GM19240 (cell line): Measurements from ENCODE around the gene C17orf78.
A peak's percentile ranks its signal among the peaks of the same experiment; 100 is the strongest.
"Not testable (repeated sequence)": the region's sequence is repeated elsewhere in the genome, so short reads cannot be mapped to it uniquely, and the experiment has no call there.

Source experiments
- DNase-seq: peaks from one replicate; pipeline ENCODE4 v3.0.0; 2011; ENCODE audit warnings: low spot score; ENCODE audit not compliant: insufficient read length

C17orf78 gene

GRCh38 chr17:37386462-37386861 lies 10.7 kb downstream of the C17orf78 start:
- DNase-seq, result no peak

DNA sequence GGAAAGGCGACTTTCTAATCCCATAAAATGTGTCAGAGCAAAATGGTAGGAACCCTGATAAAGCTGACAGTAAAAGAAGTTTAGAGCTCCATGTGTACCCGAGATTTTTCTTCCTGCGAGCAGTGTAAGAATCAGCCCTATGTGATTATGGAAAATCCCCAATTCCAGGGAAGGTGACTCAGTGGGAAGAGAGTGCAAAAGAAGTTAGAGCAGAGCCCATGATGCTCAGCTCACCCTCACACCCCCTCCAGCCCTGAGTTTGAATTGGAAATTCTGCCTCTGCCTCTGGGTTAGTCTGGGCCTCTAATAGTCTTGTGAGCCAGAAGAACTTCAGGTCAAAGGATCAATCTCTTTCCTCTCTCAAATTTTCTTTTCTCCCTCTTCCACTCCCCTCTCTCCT lies 12.5 kb downstream of the C17orf78 start:
- DNase-seq, result no peak

DNA sequence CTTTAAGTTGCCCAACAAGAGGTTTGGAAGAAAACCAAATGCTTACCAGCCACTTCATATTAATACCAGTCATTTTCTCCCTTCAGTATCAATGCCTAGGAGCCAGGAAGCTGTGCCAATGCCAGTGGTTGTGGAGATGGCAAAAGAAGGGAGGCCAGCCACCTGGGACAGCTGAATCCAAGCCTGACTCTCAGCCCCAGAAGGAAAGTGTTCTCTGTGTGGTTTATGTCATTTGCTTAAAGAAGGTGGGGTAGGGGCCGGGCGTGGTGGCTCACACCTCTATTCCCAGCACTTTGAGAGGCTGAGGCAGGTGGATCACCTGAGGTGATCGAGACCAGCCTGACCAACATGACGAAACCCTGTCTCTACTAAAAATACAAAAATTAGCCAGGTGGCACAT lies 13.4 kb downstream of the C17orf78 start:
- no peak for DNase-seq

GRCh38 chr17:37391146-37391545 lies 15.4 kb downstream of the C17orf78 start:
- DNase-seq, result no peak

- DNase-seq, result no peak
Measured at GRCh38 chr17:37392024-37392590, 16.3 kb downstream of the C17orf78 start.

DNA sequence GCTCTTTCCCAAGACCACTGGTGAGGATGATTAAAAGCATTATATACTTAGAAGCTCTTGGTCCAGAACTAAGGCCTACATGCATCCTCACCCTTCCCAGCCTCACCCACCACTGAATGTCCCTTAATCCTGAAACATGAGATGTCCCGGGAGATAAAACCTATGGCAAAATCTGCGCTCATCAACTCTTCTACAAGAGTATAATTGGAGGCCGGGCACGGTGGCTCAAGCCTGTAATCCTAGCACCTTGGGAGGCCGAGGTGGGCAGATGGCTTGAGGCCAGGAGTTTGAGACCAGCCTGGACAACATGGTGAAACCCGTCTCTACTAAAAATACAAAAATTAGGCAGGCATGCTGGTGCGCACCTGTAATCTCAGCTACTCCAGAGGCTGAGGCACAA lies 17.6 kb downstream of the C17orf78 start:
- no peak for DNase-seq

DNA sequence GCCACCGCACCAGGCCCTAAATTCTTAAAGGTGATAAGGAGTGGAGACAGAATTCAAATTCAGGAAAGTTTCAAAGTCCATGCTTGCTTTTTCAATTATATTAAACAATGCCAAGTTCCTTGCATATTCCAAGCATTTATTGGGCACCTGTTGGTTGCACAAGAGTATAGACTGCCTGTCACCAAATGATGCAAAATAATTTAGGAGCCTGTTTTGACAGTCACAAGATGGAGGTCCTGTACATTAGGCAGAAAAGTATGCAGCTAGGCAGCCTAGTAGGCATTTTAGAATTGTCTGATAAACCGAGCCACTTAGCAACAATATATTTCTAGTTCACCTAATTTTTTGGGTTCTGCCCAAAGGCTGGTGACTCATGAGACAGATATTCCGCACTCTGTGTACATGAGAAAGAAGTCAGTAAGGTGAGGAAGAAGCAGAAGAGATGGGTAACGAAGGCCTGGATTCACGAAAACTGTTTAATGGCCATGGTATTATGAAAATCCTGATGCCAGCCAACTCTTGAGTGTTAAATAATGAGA lies 23.5 kb downstream of the C17orf78 start:
- no peak for DNase-seq

GRCh38 chr17:37400505-37400904 lies 24.7 kb downstream of the C17orf78 start:
- DNase-seq, result no peak

DNA sequence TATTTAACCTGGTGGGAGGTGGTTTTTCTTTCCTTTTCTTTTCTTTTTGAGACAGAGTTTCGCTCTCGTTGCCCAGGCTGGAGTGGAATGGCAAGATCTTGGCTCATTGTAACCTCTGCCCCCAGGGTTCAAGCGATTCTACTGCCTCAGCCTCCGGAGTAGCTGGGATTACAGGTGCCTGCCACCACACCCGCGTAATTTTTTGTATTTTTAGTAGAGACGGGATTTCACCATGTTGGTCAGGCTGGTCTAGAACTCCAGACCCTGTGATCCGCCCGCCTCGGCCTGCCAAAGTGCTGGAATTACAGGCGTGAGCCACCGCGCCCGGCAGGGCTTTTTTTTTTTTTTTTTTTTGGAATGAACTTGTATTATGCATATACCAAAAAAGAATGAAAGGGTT lies 29.7 kb downstream of the C17orf78 start:
- DNase-seq, result not testable (repeated sequence)

DNA sequence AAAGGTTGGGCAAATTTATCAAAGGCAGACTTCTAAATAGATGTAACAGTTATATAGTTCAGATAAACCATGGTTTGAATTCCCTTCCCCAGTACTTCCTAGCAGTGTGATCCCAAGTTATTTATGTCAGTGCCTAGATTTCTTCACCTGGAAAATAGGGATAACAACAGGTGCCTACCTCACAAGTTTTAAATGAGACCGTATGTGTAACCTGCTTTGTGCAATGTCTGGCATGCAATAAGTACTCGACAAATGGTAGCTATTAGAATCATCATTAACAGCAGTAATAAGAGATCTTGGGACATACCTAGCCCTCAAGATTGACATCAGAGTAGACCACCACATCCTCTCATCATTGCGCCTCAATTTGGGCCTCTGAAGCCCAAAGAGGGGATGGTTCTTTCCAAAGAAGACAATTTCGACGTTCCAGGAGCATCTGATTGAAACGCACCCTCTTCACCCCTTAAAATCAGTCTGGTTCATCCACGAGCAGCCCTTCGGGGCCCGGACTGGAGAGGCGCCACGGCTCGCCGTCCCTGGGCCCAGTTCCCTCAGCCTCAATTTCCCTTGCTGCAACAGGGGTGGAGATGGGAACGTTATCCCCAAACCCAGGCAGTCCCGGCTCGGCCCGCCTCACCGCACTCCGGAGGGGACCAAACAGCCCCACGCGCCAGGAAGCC lies 30.3 kb downstream of the C17orf78 start:
- DNase-seq, result no peak

DNA sequence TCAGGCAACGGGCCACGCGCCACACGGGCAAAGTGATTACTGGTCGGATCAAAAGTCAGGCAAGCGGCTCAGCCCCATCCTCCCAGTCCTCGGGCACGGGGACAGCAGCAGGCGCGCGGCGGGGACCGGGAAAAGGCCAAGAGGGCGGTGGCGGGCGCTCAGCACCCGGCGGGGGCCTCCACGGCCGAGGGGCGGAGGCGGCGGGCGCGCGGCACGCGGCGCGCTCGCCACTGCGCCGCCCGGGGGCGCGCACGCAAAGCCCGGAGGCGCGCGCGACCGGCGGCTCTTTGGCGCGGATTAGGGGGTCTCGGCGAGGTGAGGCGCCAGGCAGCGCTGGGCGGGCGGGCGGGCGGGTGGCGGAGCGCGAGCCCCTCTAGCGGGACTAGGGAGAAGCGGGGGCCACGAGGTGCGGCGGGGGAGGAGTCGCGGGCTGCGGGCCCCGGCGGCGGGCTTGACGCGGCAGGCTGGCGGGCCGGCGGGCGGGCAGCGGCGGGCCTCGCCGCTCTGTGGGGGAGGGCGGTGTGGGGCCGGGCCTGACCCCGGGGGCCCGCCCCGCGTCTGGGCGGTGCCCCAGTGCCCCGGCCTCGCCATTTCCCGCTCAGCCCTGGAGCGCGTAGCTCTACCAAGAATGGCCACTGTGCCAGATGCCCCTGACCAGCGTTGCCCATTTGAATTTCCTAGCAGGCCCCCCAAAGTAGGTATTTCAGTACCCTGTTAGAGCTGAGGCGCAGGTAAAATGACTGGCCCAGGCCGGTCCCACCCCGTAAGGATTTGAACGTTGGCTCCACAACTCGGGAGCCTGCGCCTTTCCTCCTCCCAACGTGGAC lies 31.1 kb downstream of the C17orf78 start, which contains the start of the genes ACACA and TADA2A:
TSS of gene ACACA (minus strand) at position 202 of the 827 bp plus-strand sequence. CDS start 537 bp downstream, outside the sequence.
TSS of gene TADA2A (plus strand) at position 252 of the 827 bp plus-strand sequence. CDS start 4,480 bp downstream, outside the sequence.
- DNase-seq, result peak; percentile 73

DNA sequence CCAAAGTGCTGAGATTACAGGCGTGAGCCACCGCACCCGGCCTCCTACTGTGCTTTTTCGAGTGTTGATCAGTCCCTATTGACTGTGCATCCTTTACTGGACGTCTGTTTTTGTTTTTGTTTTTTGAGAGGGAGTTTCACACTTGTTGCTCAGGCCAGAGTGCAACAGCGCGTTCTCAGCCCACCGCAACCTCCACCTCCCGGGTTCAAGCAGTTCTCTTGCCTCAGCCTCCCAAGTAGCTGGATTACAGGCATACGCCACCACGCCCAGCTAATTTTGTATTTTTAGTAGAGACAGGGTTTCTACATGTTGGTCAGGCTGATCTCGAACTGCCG lies 32.3 kb downstream of the C17orf78 start:
- not testable (repeated sequence) for DNase-seq

- no peak for DNase-seq
Measured at GRCh38 chr17:37410357-37410756, 34.6 kb downstream of the C17orf78 start.

- no peak for DNase-seq
Measured at GRCh38 chr17:37413875-37414519, 38.2 kb downstream of the C17orf78 start.

DNA sequence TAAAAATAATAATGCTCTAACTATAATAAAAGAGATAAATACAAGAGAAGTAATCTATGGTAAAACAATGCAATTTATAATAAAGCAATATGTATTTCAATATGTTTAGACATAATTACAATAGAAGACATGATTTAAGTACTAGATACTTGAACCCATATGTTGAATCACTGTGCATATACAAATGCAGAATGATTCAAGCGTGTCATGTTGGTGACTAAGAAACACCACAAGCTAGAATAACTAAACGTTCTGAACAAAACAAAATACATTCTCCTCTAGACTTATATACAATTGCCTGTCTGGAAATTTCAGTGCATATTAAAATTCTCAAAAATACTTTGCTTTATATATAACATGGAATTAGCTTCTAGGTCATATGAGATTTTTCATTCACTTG lies 42.1 kb downstream of the C17orf78 start:
- no peak for DNase-seq

DNA sequence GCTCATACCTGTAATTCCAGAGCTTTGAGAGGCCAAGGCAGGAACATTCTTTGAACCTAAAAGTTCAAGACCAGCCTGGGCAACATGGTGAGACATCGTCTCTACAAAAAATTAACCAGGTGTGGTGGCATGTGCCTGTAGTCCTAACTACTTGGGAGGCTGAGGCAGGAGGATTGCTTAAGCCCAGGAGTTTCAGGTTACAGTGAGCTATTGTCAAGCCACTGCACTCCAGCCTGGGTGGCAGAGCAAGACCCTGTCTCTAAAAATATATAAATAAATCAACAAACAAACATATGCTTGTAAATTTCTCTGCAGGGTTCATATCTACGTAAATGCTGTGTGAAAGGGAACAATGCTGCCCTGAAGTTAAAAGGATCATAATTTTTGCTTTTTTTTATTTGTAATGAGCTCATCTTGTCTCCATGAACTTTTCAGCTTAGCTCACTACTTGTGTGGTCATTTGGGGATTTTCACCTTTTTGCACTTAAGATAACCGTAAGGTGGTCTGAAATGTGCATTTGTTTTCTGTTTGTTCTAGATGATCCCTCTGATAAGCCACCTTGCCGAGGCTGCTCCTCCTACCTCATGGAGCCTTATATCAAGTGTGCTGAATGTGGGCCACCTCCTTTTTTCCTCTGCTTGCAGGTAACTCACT lies 47.3 kb downstream of the C17orf78 start:
- DNase-seq, result no peak

DNA sequence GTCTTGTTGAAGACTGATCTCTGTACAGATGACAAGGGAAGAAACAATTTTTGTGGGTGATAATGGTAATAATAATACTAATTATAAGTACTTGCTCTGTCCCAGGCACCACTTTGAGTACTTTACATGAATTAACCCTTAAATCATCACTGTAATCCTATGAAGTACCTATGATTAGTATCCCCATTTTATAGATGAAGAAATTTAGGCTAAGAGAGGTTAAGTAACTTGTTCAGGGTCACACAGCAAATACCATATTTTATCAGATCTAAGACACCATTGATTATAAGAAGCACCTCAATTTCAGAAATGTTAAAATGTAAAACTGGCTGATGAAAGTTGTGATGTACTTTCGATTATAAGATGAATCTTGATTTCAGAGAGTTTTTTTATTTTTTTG lies 49.5 kb downstream of the C17orf78 start:
- no peak for DNase-seq

- no peak for DNase-seq
Measured at GRCh38 chr17:37429039-37429438, 53.3 kb downstream of the C17orf78 start.

- DNase-seq, result no peak
Measured at GRCh38 chr17:37429453-37429852, 53.7 kb downstream of the C17orf78 start.

GRCh38 chr17:37430051-37430627 lies 54.4 kb downstream of the C17orf78 start:
- no peak for DNase-seq

- DNase-seq, result no peak
Measured at GRCh38 chr17:37432671-37433070, 56.9 kb downstream of the C17orf78 start.
